Uterus (tissue), 4 donors: ENCODE data around the gene CD96. TPM values are rescaled to one million over a fixed set of nuclear protein-coding genes. Genes with fewer than 3 reads are reported as not detected.
"Not testable (repeated sequence)": the region's sequence is repeated elsewhere in the genome, so short reads cannot be mapped to it uniquely, and the experiment has no call there.

Source experiments
- DNase-seq, 2 donors: peaks; one replicate each; pipeline ENCODE4 v3.0.0-alpha.2; 2019 to 2020
- H3K27ac ChIP-seq, 2 donors: fragments of 200-600 bp; sonication (generic); 1 replicate in 1 of 2; 2 replicates in 1 of 2; pipeline ENCODE4 v1.5.1; 2016 to 2018
- H3K27me3 ChIP-seq, 2 donors: fragments of 200-600 bp; sonication (generic); one replicate each; pipeline ENCODE4 v1.5.1; 2018 to 2019; ENCODE audit warnings: control low read depth in 1 of 2
- H3K36me3 ChIP-seq, 2 donors: fragments of 200-600 bp; sonication (generic); one replicate each; pipeline ENCODE4 v1.5.1; 2019; ENCODE audit warnings: control low read depth in 1 of 2
- H3K4me1 ChIP-seq, 2 donors: fragments of 200-600 bp; sonication (generic); one replicate each; pipeline ENCODE4 v1.5.1; 2018 to 2019; ENCODE audit warnings: control low read depth in 1 of 2
- H3K4me3 ChIP-seq, 2 donors: fragments of 200-600 bp; sonication (generic); 1 replicate in 1 of 2; 2 replicates in 1 of 2; pipeline ENCODE4 v1.5.1; 2018 to 2019; ENCODE audit warnings: mild to moderate bottlenecking in 1 of 2
- H3K9me3 ChIP-seq, 2 donors: fragments of 200-600 bp; sonication (generic); one replicate each; pipeline ENCODE4 v1.5.1; 2019; ENCODE audit warnings: control low read depth in 1 of 2
- POLR2A ChIP-seq, 2 donors: fragments of 450-650 bp; IDR thresholded peaks; one replicate each; pipeline ENCODE4 v1.6.1; 2016; ENCODE audit warnings: antibody characterized with exemption in 2 of 2, mild to moderate bottlenecking in 1 of 2, moderate library complexity in 1 of 2
- intact Hi-C: fragments of 100-400 bp; cut with DNase I; formaldehyde crosslinking; loops from one replicate; pipeline ENCODE4 v1.15.1; 2023; ENCODE audit warnings: low total_unique reads
- total RNA-seq, 4 donors: library from RNA; depleted of rRNA in 3 of 4; stranded (reverse); fragments of >200 nt in 3 of 4; gene quantifications; one replicate each; pipeline versions ENCODE4 v1.1.0 to v1.2.4, GENCODE V29; 2014 to 2023
- TF ChIP-seq, protein P1 (sequence below), 4 experiments: fragments of 200-600 bp in 2 of 4; fragments of 450-650 bp in 2 of 4; sonication (generic) in 2 of 4; IDR thresholded peaks; one replicate each; pipeline ENCODE4 v1.5.1; 2016 to 2019; ENCODE audit warnings: antibody characterized with exemption in 4 of 4, mild to moderate bottlenecking in 2 of 4, moderate library complexity in 1 of 4
- donor health status: DM: yes; HTN: yes; CAD: no.

CD96 gene
- total RNA-seq, 4 donors from 2014 or later: 1.0 to 2.8 (median 2.2) TPM

DNA sequence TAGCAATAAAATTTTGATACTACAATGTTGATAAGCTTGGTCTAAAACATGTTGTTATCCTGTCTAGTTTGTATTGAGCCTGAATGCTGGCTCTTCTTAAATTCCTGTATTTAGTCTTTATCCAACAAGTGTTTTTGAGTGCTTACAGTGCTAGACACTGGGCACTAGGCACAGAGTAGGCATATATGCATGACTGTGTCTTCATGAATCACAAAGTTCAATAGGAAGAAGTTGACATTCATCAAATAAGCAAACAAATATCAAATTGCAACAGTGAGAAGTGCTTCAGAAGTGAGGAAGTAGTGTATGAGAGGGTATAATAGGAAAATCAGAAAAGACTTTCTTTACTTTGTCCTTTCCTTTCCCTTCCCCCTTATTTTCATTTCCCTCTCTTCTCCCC, 6.8 kb downstream of the CD96 start:
- H3K4me1 ChIP-seq: no peaks in the 10 kb centered on the region
- H3K9me3 ChIP-seq: no peaks in the 10 kb centered on the region
- intact Hi-C loops: no loop called here
- TF ChIP-seq, protein P1, sequence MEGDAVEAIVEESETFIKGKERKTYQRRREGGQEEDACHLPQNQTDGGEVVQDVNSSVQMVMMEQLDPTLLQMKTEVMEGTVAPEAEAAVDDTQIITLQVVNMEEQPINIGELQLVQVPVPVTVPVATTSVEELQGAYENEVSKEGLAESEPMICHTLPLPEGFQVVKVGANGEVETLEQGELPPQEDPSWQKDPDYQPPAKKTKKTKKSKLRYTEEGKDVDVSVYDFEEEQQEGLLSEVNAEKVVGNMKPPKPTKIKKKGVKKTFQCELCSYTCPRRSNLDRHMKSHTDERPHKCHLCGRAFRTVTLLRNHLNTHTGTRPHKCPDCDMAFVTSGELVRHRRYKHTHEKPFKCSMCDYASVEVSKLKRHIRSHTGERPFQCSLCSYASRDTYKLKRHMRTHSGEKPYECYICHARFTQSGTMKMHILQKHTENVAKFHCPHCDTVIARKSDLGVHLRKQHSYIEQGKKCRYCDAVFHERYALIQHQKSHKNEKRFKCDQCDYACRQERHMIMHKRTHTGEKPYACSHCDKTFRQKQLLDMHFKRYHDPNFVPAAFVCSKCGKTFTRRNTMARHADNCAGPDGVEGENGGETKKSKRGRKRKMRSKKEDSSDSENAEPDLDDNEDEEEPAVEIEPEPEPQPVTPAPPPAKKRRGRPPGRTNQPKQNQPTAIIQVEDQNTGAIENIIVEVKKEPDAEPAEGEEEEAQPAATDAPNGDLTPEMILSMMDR (IDR thresholded peaks at IDR 0.05): no peak
- TF ChIP-seq POLR2A (IDR thresholded peaks at IDR 0.05): no peak
- H3K4me3 ChIP-seq: no peak overlapping the region
- H3K27me3 ChIP-seq: no peaks in the 10 kb centered on the region
- DNase-seq: no peak
- no peaks in the 10 kb centered on the region for H3K36me3 ChIP-seq
- H3K27ac ChIP-seq: no peak overlapping the region

DNA sequence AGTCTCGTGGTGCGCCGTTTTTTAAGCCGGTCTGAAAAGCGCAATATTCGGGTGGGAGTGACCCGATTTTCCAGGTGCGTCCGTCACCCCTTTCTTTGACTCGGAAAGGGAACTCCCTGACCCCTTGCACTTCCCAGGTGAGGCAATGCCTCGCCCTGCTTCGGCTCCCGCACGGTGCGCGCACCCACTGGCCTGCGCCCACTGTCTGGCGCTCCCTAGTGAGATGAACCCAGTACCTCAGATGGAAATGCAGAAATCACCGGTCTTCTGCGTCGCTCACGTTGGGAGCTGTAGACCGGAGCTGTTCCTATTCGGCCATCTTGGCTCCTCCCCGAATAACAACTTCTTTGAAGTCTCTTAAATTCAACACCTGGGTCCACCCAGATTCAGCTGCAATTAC, 19.9 kb downstream of the CD96 start:
- intact Hi-C loops, H3K9me3 ChIP-seq, H3K4me3 ChIP-seq, H3K27me3 ChIP-seq, H3K27ac ChIP-seq, DNase-seq, H3K4me1 ChIP-seq, H3K36me3 ChIP-seq: not testable (repeated sequence)

GRCh38 chr3:111566844-111567243, 24.8 kb downstream of the CD96 start:
- Histone ChIP-seq H3K27me3 (no peaks in the 10 kb centered on the region), H3K36me3 (no peaks in the 10 kb centered on the region), H3K27ac (no peak overlapping the region), H3K4me1 (no peaks in the 10 kb centered on the region), H3K4me3 (no peak overlapping the region), H3K9me3 (no peaks in the 10 kb centered on the region)
- TF ChIP-seq, protein P1 (IDR thresholded peaks at IDR 0.05): no peak
- TF ChIP-seq POLR2A (IDR thresholded peaks at IDR 0.05): no peak
- intact Hi-C loops: no loop called here
- DNase-seq: no peak

GRCh38 chr3:111568355-111568754, 26.4 kb downstream of the CD96 start:
- H3K27ac ChIP-seq: no peak overlapping the region
- H3K9me3 ChIP-seq: no peaks in the 10 kb centered on the region
- TF ChIP-seq POLR2A (IDR thresholded peaks at IDR 0.05): no peak
- TF ChIP-seq, protein P1 (IDR thresholded peaks at IDR 0.05): no peak
- DNase-seq: no peak
- intact Hi-C loops: no loop called here
- H3K4me3 ChIP-seq: no peak overlapping the region
- no peaks in the 10 kb centered on the region for H3K27me3 ChIP-seq
- no peaks in the 10 kb centered on the region for H3K36me3 ChIP-seq
- H3K4me1 ChIP-seq: no peaks in the 10 kb centered on the region

DNA sequence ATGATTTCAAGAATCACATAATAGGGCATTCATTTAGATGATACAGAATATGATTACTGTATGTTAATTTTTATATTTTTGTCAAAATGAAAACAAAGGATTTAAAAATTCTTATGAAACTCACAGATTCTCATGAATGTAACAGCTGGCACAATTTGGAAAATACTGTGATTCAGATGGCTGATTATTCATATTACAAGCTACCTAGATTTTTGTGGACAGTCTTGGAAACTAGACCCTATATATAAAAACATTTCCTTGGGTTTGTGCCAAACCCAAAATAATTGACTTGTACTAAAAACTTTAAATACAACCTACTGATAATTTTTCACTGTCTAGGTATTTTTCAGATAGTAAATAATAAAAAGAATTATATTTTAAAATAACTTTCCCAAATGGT, 26.9 kb downstream of the CD96 start:
- Histone ChIP-seq H3K36me3 (no peaks in the 10 kb centered on the region), H3K9me3 (no peaks in the 10 kb centered on the region), H3K4me1 (no peaks in the 10 kb centered on the region), H3K4me3 (no peak overlapping the region), H3K27ac (no peak overlapping the region), H3K27me3 (no peaks in the 10 kb centered on the region)
- no peak for TF ChIP-seq POLR2A (IDR thresholded peaks at IDR 0.05)
- TF ChIP-seq, protein P1 (IDR thresholded peaks at IDR 0.05): no peak
- DNase-seq: no peak
- intact Hi-C loops: no loop called here

DNA sequence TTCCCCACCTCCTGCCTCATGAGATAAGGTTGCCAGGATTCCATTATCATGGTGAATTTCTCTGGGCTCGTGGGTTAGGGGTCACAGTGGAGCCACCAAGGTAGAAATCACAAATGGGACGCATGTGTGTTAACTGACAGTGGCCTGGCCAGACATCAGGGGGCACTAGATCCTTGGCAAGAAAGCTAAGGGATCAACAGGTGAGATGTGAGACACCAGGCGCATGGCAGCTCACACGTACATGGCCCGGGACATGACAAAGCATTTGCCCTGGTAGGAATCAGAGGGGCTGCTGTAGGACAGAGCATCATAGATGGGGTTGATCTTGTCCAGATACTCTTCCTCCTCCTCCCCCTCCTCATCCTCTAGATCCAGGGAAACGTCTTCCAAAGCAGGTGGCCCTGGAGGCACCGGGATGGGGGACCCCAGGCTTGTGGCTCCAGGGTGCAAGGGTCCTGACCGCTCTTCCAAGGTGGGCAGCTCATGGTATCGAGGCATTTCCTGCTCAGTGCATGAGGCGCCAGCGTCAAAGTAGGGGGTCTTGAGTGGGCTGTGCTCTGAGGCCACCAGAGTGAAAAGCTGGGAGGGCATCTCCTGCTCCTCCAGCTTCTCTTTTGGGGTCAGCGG, 28.5 kb downstream of the CD96 start:
- no peaks in the 10 kb centered on the region for H3K36me3 ChIP-seq
- no peaks in the 10 kb centered on the region for H3K27me3 ChIP-seq
- intact Hi-C loops: no loop called here
- no peak overlapping the region for H3K27ac ChIP-seq
- H3K9me3 ChIP-seq: no peaks in the 10 kb centered on the region
- no peak for DNase-seq
- TF ChIP-seq, protein P1 (IDR thresholded peaks at IDR 0.05): no peak
- TF ChIP-seq POLR2A (IDR thresholded peaks at IDR 0.05): no peak
- H3K4me3 ChIP-seq: no peak overlapping the region
- H3K4me1 ChIP-seq: no peaks in the 10 kb centered on the region
